Caco-2 (cell line): ENCODE measurements around the gene IRAK1. TPM values are rescaled to one million over a fixed set of nuclear protein-coding genes. Genes with fewer than 3 reads are reported as not detected.

Experiments used
- BruUV-seq: library from RNA; stranded (reverse); fragments of 400-500 nt; replicated peaks from 2 replicates; lab custom pipeline; 2021; lab: Mats Ljungman, UMichigan
- CTCF ChIA-PET: fragments of 300-600 bp; sonication (Branson Sonifier 250); formaldehyde crosslinking; loops from one replicate; lab custom pipeline; 2022; ENCODE audit warnings: antibody characterized with exemption; lab: Charles Lee
- POLR2A ChIA-PET: fragments of 300-600 bp; sonication (Branson Sonifier 250); formaldehyde crosslinking; loops from one replicate; lab custom pipeline; 2022; ENCODE audit warnings: antibody characterized with exemption; lab: Charles Lee
- DNase-seq, 2 experiments: peaks; one replicate each; pipeline versions ENCODE4 v3.0.0 to v3.0.0-alpha.2; 2020 to 2022
- H3K27me3 ChIP-seq: replicated peaks from 2 replicates; pipeline ENCODE4 v1.6.0; 2011; ENCODE audit warnings: low read length; ENCODE audit not compliant: control insufficient read depth, insufficient read depth
- H3K36me3 ChIP-seq: 2 replicates; pipeline ENCODE4 v1.5.1; 2011; ENCODE audit warnings: low read length; ENCODE audit not compliant: control insufficient read depth, insufficient read depth
- H3K4me1 ChIP-seq: fragments of 250-450 bp; sonication (Bioruptor Pico); 2 replicates; pipeline ENCODE4 v1.5.1; 2020; ENCODE audit warnings: mild to moderate bottlenecking
- H3K4me3 ChIP-seq: 2 replicates; pipeline ENCODE4 v1.5.1; 2011; ENCODE audit warnings: low read depth, mild to moderate bottlenecking, control low read depth, low read length
- H3K9me3 ChIP-seq: fragments of 250-450 bp; sonication (Bioruptor Pico); 2 replicates; pipeline ENCODE4 v1.5.1; 2020; ENCODE audit warnings: mild to moderate bottlenecking, moderate library complexity
- H3K27ac Mint-ChIP-seq: one replicate; pipeline ENCODE4 v1.8.0; 2022; ENCODE audit warnings: mixed read lengths; ENCODE audit not compliant: unreplicated experiment
- H3K27me3 Mint-ChIP-seq: one replicate; pipeline ENCODE4 v1.8.0; 2022; ENCODE audit warnings: mixed read lengths; ENCODE audit not compliant: insufficient read depth, unreplicated experiment
- H3K36me3 Mint-ChIP-seq: one replicate; pipeline ENCODE4 v1.8.0; 2022; ENCODE audit warnings: mild to moderate bottlenecking, mixed read lengths; ENCODE audit not compliant: insufficient read depth, unreplicated experiment
- H3K4me1 Mint-ChIP-seq: one replicate; pipeline ENCODE4 v1.8.0; 2022; ENCODE audit warnings: low read depth, mixed read lengths; ENCODE audit not compliant: unreplicated experiment
- H3K4me3 Mint-ChIP-seq: one replicate; pipeline ENCODE4 v1.8.0; 2022; ENCODE audit warnings: mild to moderate bottlenecking, moderate library complexity, mixed read lengths; ENCODE audit not compliant: unreplicated experiment
- H3K9me3 Mint-ChIP-seq: one replicate; pipeline ENCODE4 v1.8.0; 2022; ENCODE audit warnings: mixed read lengths; ENCODE audit not compliant: unreplicated experiment
- CTCF ChIP-seq, 2 experiments: fragments of 200-600 bp in 1 of 2; IDR thresholded peaks; 1 replicate in 1 of 2; 2 replicates in 1 of 2; pipeline versions ENCODE4 v1.5.1 to v1.8.0; 2011 to 2022; ENCODE audit warnings: antibody characterized with exemption in 1 of 2, control low read depth in 1 of 2, inconsistent platforms in 1 of 2, low read depth in 1 of 2, low read length in 1 of 2, mild to moderate bottlenecking in 1 of 2, moderate library complexity in 1 of 2; ENCODE audit not compliant: insufficient read depth in 1 of 2, severe bottlenecking in 1 of 2, unreplicated experiment in 1 of 2
- intact Hi-C: fragments of 100-400 bp; cut with micrococcal nuclease; formaldehyde crosslinking; loops from one replicate; pipeline ENCODE4 v1.10.0; 2022; ENCODE audit not compliant: unreplicated experiment
- total RNA-seq: library from RNA; stranded (reverse); gene quantifications from 2 replicates; pipeline ENCODE4 v1.2.3, GENCODE V29; 2022

The IRAK1 gene
- total RNA-seq, 1 experiment from 2014 or later, result 119 TPM

GRCh38 chrX:154027022-154027402, 7.3 kb upstream of the IRAK1 start:
- CTCF ChIA-PET, result interaction anchor here (0.8 kb wide), 1 partner anchor 13 kb away, joined by 3 read pairs; no protein-coding TSS in a partner anchor
- H3K27ac Mint-ChIP-seq, result no peak overlapping the region
- H3K36me3 Mint-ChIP-seq, result peaks cover 19% of the 10 kb centered on the region
- no peaks in the 10 kb centered on the region; the same call in 1 of the 2 replicates for H3K36me3 ChIP-seq
- BruUV-seq, result no TSS peak
- no peak overlapping the region for H3K4me3 ChIP-seq
- no peak for DNase-seq
- no peaks in the 10 kb centered on the region for H3K4me1 Mint-ChIP-seq
- TF ChIP-seq CTCF (IDR thresholded peaks at IDR 0.05; ENCODE audit: insufficient read depth in 1 of 2, low read depth in 1 of 2, low read length in 1 of 2, severe bottlenecking in 1 of 2, unreplicated experiment in 1 of 2), result no peak
- intact Hi-C loops, result no loop called here
- H3K4me3 Mint-ChIP-seq, result no peak overlapping the region
- no peaks in the 10 kb centered on the region for H3K27me3 Mint-ChIP-seq
- POLR2A ChIA-PET, result no interaction called here
- no peaks in the 10 kb centered on the region for H3K9me3 ChIP-seq
- H3K4me1 ChIP-seq, result no peaks in the 10 kb centered on the region
- no peaks in the 10 kb centered on the region for H3K9me3 Mint-ChIP-seq
- no peaks in the 10 kb centered on the region for H3K27me3 ChIP-seq

GRCh38 chrX:154026136-154027021, 6.7 kb upstream of the IRAK1 start:
- Histone ChIP-seq H3K4me3 (no peak overlapping the region), H3K9me3 (no peaks in the 10 kb centered on the region), H3K27me3 (no peaks in the 10 kb centered on the region), H3K4me1 (no peaks in the 10 kb centered on the region), H3K36me3 (no peaks in the 10 kb centered on the region; the same call in 1 of the 2 replicates)
- Mint-ChIP-seq H3K36me3 (peaks cover 18% of the 10 kb centered on the region), H3K4me3 (no peak overlapping the region), H3K4me1 (no peaks in the 10 kb centered on the region), H3K9me3 (no peaks in the 10 kb centered on the region), H3K27ac (no peak overlapping the region), H3K27me3 (no peaks in the 10 kb centered on the region)
- TF ChIP-seq CTCF (IDR thresholded peaks at IDR 0.05; ENCODE audit: insufficient read depth in 1 of 2, low read depth in 1 of 2, low read length in 1 of 2, severe bottlenecking in 1 of 2, unreplicated experiment in 1 of 2), result no peak
- ChIA-PET CTCF (interaction anchor here (0.8 kb wide), 1 partner anchor 13 kb away, joined by 3 read pairs; no protein-coding TSS in a partner anchor), POLR2A (no interaction called here)
- DNase-seq, result no peak
- intact Hi-C loops, result no loop called here
- no TSS peak for BruUV-seq

GRCh38 chrX:154025230-154025629, 5.5 kb upstream of the IRAK1 start:
- no peaks in the 10 kb centered on the region for H3K9me3 ChIP-seq
- CTCF ChIA-PET, result no interaction called here
- POLR2A ChIA-PET, result no interaction called here
- no peak for TF ChIP-seq CTCF (IDR thresholded peaks at IDR 0.05; ENCODE audit: insufficient read depth in 1 of 2, low read depth in 1 of 2, low read length in 1 of 2, severe bottlenecking in 1 of 2, unreplicated experiment in 1 of 2)
- no peaks in the 10 kb centered on the region for H3K36me3 ChIP-seq
- no peaks in the 10 kb centered on the region for H3K27me3 Mint-ChIP-seq
- H3K4me3 Mint-ChIP-seq, result no peak overlapping the region
- no peaks in the 10 kb centered on the region for H3K9me3 Mint-ChIP-seq
- H3K27me3 ChIP-seq, result no peaks in the 10 kb centered on the region
- H3K36me3 Mint-ChIP-seq, result peaks cover 18% of the 10 kb centered on the region
- H3K27ac Mint-ChIP-seq, result no peak overlapping the region
- no peak for DNase-seq
- intact Hi-C loops, result no loop called here
- no TSS peak for BruUV-seq
- no peaks in the 10 kb centered on the region for H3K4me1 Mint-ChIP-seq
- H3K4me3 ChIP-seq, result no peak overlapping the region
- H3K4me1 ChIP-seq, result no peaks in the 10 kb centered on the region
